Measurements from ENCODE around the gene CNPY1. TPM values are rescaled to one million over a fixed set of nuclear protein-coding genes. Genes with fewer than 3 reads are reported as not detected.

The CNPY1 gene
- total and polyA plus RNA-seq, 2 of the 8 experiments (the other 6 are each of a cell fraction or from before 2014, with no cell fraction given), result not detected

DNA sequence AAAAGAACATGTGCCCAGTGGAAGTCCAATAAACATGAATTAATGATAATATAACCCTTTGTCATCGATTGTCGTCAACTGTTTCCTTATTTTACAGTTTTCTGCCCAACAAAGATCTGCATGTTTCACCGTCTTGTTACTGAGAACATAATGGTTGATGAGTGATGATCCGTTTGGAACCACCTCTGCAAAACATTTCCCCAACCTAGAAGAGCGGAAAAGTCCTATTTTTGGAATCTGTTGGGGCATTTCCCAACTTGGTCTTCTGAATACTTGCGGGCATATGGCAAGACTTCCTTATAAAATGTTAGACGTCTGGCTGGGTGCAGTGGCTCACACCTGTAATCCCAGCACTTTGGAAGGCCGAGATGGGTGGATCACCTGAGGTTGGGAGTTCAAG is 32.1 kb downstream of the CNPY1 start:
- H3K4me1 ChIP-seq (replicated peaks in 1 of 4; ENCODE audit: control insufficient read depth in 3 of 4, insufficient read depth in 4 of 4, low read length in 3 of 4), result peaks cover 0 to 8% (median 0%) of the 10 kb centered on the region in 4 experiments; a peak in 4 of 7 replicates
- no peak for FAIRE-seq
- H4K8ac ChIP-seq (ENCODE audit: extremely low read depth, insufficient read depth, low read length), result no peak overlapping the region
- DNase-seq (ENCODE audit: low read depth in 1 of 2, low spot score in 2 of 2), result no peak
- H3K4me3 ChIP-seq (ENCODE audit: extremely low read depth in 1 of 4, insufficient read depth in 2 of 4, low read depth in 3 of 4, low read length in 4 of 4), result no peak overlapping the region
- no peak overlapping the region for H3K18ac ChIP-seq (ENCODE audit: extremely low read depth, low read length)
- H3K14ac ChIP-seq (ENCODE audit: insufficient read length), result no peak overlapping the region
- H3K36me3 ChIP-seq (ENCODE audit: control insufficient read depth in 2 of 4, insufficient read depth in 4 of 4, low read length in 3 of 4), result no peaks in the 10 kb centered on the region
- no peak overlapping the region for H2BK120ac ChIP-seq (replicated peaks; ENCODE audit: low read depth, low read length)
- no peak overlapping the region for H3K9ac ChIP-seq (replicated peaks in 1 of 4; ENCODE audit: extremely low read depth in 1 of 4, low read depth in 3 of 4, low read length in 3 of 4)
- H4K5ac ChIP-seq (ENCODE audit: insufficient read length, low read depth, low read length), result no peak overlapping the region
- H3K27me3 ChIP-seq (replicated peaks in 1 of 4; ENCODE audit: control insufficient read depth in 3 of 4, extremely low read depth in 1 of 4, insufficient read depth in 3 of 4, low read length in 3 of 4), result peaks cover 20 to 91% (median 65%) of the 10 kb centered on the region in 4 experiments
- no peak overlapping the region for H2BK12ac ChIP-seq (ENCODE audit: low read depth, low read length)
- no peak overlapping the region for H2AK5ac ChIP-seq (ENCODE audit: low read depth, low read length)
- H3K56ac ChIP-seq (replicated peaks; ENCODE audit: insufficient read length, low read depth, low read length), result no peak overlapping the region
- no peak overlapping the region for H3K27ac ChIP-seq (ENCODE audit: low read depth, low read length)
- no peak overlapping the region for H2BK15ac ChIP-seq (ENCODE audit: low read length)
- ChIA-PET POLR2A (ENCODE audit: partially characterized antibody) (no interaction called here), CTCF (ENCODE audit: partially characterized antibody) (no interaction called here)
- no peak overlapping the region for H3K23ac ChIP-seq (ENCODE audit: insufficient read length)
- no peak overlapping the region for H2BK5ac ChIP-seq (ENCODE audit: low read depth, low read length)
- no peak overlapping the region for H2BK20ac ChIP-seq (ENCODE audit: low read length)
- H3K4ac ChIP-seq (replicated peaks; ENCODE audit: insufficient read length, low read depth, low read length), result no peak overlapping the region
- H4K91ac ChIP-seq (replicated peaks; ENCODE audit: insufficient read length, low read length), result no peak overlapping the region
- H3K79me1 ChIP-seq (ENCODE audit: low read depth, low read length), result no peaks in the 10 kb centered on the region
- TF ChIP-seq SP4 (IDR thresholded peaks at IDR 0.05; ENCODE audit: low read length) (no peak), GABPA (IDR thresholded peaks at IDR 0.05; ENCODE audit: borderline replicate concordance, insufficient read depth, low read length) (no peak), CREB1 (IDR thresholded peaks at IDR 0.05) (no peak), ASH2L (IDR thresholded peaks at IDR 0.05; ENCODE audit: low read length) (no peak), BRCA1 (IDR thresholded peaks at IDR 0.05; ENCODE audit: low read depth, low read length) (no peak), NANOG (IDR thresholded peaks at IDR 0.05; ENCODE audit: insufficient read depth, low read depth, low read length, poor library complexity, severe bottlenecking) (no peak), CBX5 (IDR thresholded peaks at IDR 0.05; ENCODE audit: low read depth, low read length) (no peak), KDM5A (IDR thresholded peaks at IDR 0.05; ENCODE audit: low read length) (no peak), SIN3A (conservative IDR thresholded peaks at IDR 0.05 in 1 of 2, IDR thresholded peaks at IDR 0.05 in 1 of 2; ENCODE audit: low read depth in 1 of 2, low read length in 2 of 2) (no peak), TBP (IDR thresholded peaks at IDR 0.05; ENCODE audit: low read depth, low read length) (no peak), RFX5 (IDR thresholded peaks at IDR 0.05; ENCODE audit: borderline replicate concordance, low read depth, low read length) (no peak)
- TF ChIP-seq, protein P1, sequence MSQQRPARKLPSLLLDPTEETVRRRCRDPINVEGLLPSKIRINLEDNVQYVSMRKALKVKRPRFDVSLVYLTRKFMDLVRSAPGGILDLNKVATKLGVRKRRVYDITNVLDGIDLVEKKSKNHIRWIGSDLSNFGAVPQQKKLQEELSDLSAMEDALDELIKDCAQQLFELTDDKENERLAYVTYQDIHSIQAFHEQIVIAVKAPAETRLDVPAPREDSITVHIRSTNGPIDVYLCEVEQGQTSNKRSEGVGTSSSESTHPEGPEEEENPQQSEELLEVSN (IDR thresholded peaks at IDR 0.05), result no peak
- H3K9me3 ChIP-seq (ENCODE audit: insufficient read depth in 2 of 2, low read depth in 1 of 2, low read length in 1 of 2), result no peaks in the 10 kb centered on the region
- H3K4me2 ChIP-seq (ENCODE audit: insufficient read depth in 1 of 2, low read depth in 2 of 2, low read length in 2 of 2), result no peak overlapping the region
- H2AFZ ChIP-seq (ENCODE audit: low read length), result no peak overlapping the region
- H3K23me2 ChIP-seq (ENCODE audit: low read depth, low read length), result peaks cover 3% of the 10 kb centered on the region
- H4K20me1 ChIP-seq (replicated peaks in 1 of 2; ENCODE audit: control insufficient read depth in 1 of 2, insufficient read depth in 2 of 2, low read length in 2 of 2), result peaks cover 0 to 7% of the 10 kb centered on the region in 2 experiments
- no peaks in the 10 kb centered on the region for H3K79me2 ChIP-seq (ENCODE audit: control insufficient read depth in 1 of 2, insufficient read depth in 2 of 2, low read length in 2 of 2)
- WGBS, 2 experiments (ENCODE audit: extremely low coverage in 1 of 2, insufficient coverage in 1 of 2, insufficient read length in 1 of 2, insufficient replicate concordance in 2 of 2, low coverage in 1 of 2, low lambda C conversion rate in 2 of 2, missing lambda C conversion rate in 1 of 2), result 86% methylated on average over 8 of the region's 8 CpGs; no CpG with 5 or more reads in 1 of the 2 experiments

Data from H1 (cell line).